RWPE2 (cell line): Measurements from ENCODE around the gene GPR82.

Experiments
- ATAC-seq: fragments of 200-7000 bp; cut with Tn5 transposase; 3 replicates; pipeline ENCODE4 v1.9.1; 2021; ENCODE audit warnings: low read depth
- DNase-seq: peaks from one replicate; pipeline ENCODE4 v3.0.0-alpha.2; 2020; ENCODE audit warnings: low spot score
- H3K27ac ChIP-seq: fragments of 450-650 bp; 2 replicates; pipeline ENCODE4 v1.5.1; 2017; ENCODE audit warnings: mild to moderate bottlenecking; ENCODE audit not compliant: poor library complexity, severe bottlenecking
- H3K27me3 ChIP-seq: fragments of 250-450 bp; sonication (Bioruptor Pico); 2 replicates; pipeline ENCODE4 v1.5.1; 2021; ENCODE audit warnings: mild to moderate bottlenecking, moderate library complexity; ENCODE audit not compliant: insufficient read depth, poor library complexity, severe bottlenecking
- H3K36me3 ChIP-seq: fragments of 250-450 bp; sonication (Bioruptor Pico); 2 replicates; pipeline ENCODE4 v1.5.1; 2020; ENCODE audit warnings: low read depth, mild to moderate bottlenecking, moderate library complexity
- H3K4me1 ChIP-seq: fragments of 250-450 bp; sonication (Bioruptor Pico); 2 replicates; pipeline ENCODE4 v1.5.1; 2021; ENCODE audit warnings: mild to moderate bottlenecking, moderate library complexity; ENCODE audit not compliant: insufficient read depth, poor library complexity, severe bottlenecking
- H3K4me3 ChIP-seq: fragments of 250-450 bp; sonication (Bioruptor Pico); 2 replicates; pipeline ENCODE4 v1.5.1; 2021; ENCODE audit warnings: mild to moderate bottlenecking, moderate library complexity; ENCODE audit not compliant: severe bottlenecking
- H3K9me3 ChIP-seq: fragments of 250-450 bp; sonication (Bioruptor Pico); 2 replicates; pipeline ENCODE4 v1.5.1; 2021; ENCODE audit warnings: mild to moderate bottlenecking, moderate library complexity; ENCODE audit not compliant: severe bottlenecking
- TF ChIP-seq, protein P1 (sequence below): fragments of 450-650 bp; IDR thresholded peaks from one replicate; pipeline ENCODE4 v1.5.1; 2017; ENCODE audit warnings: mild to moderate bottlenecking, moderate library complexity; ENCODE audit not compliant: poor library complexity, severe bottlenecking

GPR82 gene

DNA sequence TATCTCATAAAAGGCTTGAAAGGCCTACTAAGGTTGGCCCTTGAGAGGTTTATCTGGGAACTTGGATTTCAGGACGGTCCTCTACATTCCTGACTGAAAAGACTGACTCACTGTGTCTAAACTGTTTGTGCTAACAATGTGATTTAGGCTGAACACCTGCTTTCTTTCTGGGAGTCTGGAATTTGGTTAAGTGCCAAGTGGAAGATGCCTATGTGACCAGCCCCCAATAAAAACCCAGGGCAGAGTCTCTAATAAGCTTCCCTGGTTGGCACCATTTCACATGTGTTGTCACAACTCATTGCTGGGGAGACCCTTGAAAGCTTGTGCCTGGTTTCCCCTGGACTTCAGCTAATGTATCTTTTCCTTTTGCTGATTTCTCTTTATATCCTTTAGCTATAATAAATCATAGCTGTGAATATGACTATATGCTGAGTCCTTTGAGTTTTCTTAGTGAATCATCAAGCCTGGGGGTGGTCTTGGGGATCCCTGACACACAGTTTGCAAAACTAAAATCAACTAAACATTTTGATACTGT lies 55.1 kb downstream of the GPR82 start:
- peak; percentile 31 for DNase-seq
- Histone ChIP-seq H3K27me3 (no peaks in the 10 kb centered on the region), H3K9me3 (no peaks in the 10 kb centered on the region), H3K27ac (peak overlapping the region; percentile 58), H3K36me3 (no peaks in the 10 kb centered on the region), H3K4me1 (peaks cover 17% of the 10 kb centered on the region), H3K4me3 (no peak overlapping the region)
- TF ChIP-seq, protein P1, sequence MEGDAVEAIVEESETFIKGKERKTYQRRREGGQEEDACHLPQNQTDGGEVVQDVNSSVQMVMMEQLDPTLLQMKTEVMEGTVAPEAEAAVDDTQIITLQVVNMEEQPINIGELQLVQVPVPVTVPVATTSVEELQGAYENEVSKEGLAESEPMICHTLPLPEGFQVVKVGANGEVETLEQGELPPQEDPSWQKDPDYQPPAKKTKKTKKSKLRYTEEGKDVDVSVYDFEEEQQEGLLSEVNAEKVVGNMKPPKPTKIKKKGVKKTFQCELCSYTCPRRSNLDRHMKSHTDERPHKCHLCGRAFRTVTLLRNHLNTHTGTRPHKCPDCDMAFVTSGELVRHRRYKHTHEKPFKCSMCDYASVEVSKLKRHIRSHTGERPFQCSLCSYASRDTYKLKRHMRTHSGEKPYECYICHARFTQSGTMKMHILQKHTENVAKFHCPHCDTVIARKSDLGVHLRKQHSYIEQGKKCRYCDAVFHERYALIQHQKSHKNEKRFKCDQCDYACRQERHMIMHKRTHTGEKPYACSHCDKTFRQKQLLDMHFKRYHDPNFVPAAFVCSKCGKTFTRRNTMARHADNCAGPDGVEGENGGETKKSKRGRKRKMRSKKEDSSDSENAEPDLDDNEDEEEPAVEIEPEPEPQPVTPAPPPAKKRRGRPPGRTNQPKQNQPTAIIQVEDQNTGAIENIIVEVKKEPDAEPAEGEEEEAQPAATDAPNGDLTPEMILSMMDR: no peak
- peak; percentile 96 for ATAC-seq
